Measurements from ENCODE around the gene TTYH1.

DNA sequence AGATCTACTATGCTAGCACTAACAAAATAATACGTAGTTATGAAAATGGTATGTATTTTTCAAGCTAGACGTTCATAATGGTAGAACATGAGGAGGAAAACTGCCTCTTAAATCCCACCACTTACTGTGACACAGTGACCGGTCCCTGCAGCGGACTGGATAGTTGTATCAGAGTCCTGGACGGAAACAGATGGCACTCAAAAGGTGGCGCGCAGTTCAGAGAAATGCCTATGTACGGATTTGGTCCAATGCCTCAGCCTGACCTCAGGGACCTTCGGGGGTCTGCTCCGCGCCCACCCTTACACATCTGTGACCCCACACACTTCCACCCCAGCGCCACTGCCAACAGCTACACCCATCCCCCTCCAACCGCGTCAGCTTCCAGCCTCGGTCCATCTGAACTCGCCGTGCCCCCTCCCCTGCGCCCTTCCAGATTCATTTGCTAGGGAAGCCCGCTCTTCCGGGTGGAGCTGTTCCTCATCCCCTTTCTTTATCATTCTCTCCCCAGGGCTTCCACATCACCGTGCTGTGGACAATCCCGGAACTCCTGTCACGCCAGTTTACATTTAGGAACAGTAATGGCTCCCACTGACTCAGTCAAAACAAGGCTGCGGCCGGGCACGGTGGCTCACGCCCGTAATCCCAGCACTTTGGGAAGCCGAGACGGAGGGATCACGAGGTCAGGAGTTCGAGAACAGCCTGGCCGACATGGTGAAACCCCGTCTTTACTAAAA is 32.9 kb downstream of the TTYH1 start:
- TF ChIP-seq CTCF (IDR thresholded peaks at IDR 0.05; ENCODE audit: extremely low read depth in 1 of 2, insufficient read depth in 1 of 2, low read depth in 1 of 2, low read length in 2 of 2) (no peak), POLR2A (IDR thresholded peaks at IDR 0.05; ENCODE audit: low read depth, low read length) (no peak), GATA2 (IDR thresholded peaks at IDR 0.05; ENCODE audit: insufficient read depth, insufficient read length, low read depth, low read length) (no peak), JUN (IDR thresholded peaks at IDR 0.05; ENCODE audit: borderline replicate concordance, insufficient read depth, insufficient read length, low read depth) (no peak), POLR2AphosphoS5 (IDR thresholded peaks at IDR 0.05; ENCODE audit: insufficient read depth, low read depth, low read length) (peak; percentile 55), FOS (IDR thresholded peaks at IDR 0.05; ENCODE audit: borderline replicate concordance, insufficient read depth, low read length) (no peak), EZH2 (IDR thresholded peaks at IDR 0.05; ENCODE audit: borderline replicate concordance, low read depth, low read length, severe bottlenecking) (no peak), MAX (IDR thresholded peaks at IDR 0.05; ENCODE audit: insufficient read depth, insufficient read length) (no peak)
